ENCODE measurements around the gene PITPNB.

PITPNB gene

DNA sequence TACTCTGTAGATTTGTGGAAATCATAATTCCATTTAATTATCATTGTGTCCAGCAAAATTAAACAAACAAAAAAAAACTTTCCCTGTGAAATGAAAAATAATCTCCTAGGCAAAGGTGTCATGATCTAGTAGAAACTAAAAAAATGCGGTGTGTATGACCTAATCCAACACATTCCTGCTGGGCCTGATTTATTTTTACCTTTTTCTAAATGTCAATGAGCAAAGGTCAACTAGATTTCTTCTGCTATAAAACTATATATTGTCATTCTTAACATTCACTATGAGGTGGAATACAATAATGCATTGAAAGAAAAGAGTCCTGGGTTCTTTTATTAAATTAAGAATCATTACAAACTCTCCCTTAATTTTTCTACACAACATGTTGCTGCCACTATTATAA, 60.4 kb downstream of the PITPNB start:
- no peak for DNase-seq (ENCODE audit: low spot score)

DNA sequence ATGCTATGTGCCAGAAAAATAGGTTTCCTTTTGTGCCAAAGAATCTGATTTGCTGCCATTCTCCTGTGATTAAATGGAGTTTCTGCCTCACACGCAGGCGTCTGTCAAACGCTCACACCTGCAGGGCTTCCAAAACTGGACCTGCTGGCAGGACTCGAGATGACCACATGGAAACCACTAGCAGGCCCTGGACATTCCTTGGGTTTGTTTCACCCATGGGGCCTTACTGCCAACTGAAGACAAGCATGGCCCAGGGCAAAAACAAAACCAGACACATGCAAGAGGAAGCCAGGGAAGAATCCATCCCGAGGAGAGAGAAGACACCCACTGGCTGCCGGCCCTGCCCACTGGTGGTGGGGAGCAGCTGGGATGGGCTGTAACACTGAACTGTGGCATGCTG, 61.6 kb downstream of the PITPNB start:
- DNase-seq (ENCODE audit: low spot score): no peak

DNA sequence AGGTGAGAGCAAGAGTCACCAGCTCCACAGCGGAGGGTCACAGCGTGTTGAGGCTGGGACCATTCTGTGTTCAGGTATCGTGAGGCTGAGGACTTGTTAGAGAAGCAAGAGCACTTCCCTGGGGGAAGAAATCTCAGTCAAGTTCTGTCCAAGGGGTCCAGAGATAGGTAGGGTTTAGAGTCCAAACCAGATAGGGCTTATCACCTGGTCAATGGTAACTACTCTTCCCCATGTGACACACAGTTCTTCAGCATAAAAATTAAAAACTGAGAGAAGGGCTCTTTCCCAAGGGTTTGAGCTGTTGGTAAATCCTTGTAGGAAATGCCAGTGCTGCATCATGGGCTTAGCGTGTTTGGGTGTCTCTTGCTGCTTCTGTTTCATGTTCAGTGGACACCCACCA, 62.7 kb downstream of the PITPNB start:
- no peak for DNase-seq (ENCODE audit: low spot score)

DNA sequence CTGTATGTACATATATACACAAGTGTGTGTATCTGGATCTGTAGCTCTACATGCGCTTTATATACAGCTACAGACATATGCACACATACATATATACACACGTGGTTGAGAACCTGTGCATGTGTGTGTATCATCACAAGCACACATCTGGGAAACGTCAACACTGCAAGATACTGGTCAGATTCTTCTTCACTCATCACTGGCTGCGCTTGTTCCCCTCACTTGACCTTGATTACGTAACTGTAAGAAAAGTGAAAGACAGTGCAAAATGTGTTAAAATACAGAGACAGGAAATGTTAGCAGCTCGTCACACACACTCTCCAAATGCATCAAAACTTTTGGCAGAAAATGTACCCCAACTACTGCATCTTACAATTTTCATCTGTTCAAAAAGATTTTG, 65.6 kb downstream of the PITPNB start:
- no peak for DNase-seq (ENCODE audit: low spot score)

DNA sequence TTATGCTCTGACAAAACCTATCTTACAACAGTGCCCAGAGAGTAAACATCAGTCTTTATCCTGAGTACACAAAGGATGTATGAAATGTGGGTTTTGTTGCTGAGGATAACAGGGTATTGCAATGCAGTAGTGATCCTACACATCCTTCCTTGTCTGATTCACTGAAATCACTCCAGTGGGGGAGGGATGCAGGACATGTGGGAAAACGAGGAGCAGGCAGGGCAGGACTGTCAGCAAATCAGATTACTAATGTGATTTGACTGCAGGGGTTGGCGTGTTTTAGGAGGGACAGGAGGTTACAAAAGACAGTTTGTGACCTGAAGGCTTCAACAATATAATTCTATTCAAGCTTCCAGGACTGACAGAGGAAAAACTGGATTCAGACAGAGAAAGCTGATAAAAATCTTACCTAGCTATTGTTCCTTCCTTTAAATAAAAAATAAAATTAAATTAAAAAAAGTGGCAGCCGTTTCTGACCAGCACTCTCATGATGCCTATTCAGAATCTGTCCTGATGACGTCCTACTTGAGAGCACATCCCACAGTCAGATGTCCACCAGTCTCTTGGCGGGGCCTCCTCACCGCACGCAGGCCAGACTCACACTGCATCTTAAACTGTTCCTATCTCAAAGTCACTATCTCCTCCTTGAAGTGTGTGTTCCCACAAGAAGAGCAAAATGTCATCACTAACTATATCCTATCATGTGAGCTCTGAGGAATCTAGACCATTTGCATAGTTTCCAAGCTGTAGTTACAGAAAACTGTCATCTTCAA, 66.9 kb downstream of the PITPNB start:
- no peak for DNase-seq (ENCODE audit: low spot score)

DNA sequence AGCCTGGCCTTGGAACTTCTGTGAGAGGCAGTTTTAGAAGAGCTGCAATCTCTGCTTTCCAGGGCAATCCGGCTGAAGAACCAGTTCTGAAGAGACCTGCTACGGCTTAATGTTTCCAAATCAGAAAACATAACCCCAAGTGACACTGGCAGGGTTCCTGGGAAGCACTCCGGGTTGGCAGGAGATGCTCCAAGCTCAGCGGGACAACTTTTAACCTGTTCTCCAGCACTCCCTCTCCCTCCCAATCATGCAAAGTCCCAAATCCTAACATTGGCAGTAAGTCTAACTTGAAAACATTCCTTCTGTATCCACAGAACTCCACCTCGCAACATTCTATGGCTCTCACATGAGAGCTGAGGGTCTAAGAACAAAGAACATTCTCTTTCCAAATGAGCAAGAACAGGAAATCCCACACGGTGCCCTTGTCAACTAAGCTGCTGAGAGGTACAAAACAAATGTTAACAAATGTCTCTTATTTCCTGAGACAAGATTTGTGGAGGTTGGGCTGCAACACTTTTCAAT, 69.0 kb downstream of the PITPNB start:
- no peak for DNase-seq (ENCODE audit: low spot score)

DNA sequence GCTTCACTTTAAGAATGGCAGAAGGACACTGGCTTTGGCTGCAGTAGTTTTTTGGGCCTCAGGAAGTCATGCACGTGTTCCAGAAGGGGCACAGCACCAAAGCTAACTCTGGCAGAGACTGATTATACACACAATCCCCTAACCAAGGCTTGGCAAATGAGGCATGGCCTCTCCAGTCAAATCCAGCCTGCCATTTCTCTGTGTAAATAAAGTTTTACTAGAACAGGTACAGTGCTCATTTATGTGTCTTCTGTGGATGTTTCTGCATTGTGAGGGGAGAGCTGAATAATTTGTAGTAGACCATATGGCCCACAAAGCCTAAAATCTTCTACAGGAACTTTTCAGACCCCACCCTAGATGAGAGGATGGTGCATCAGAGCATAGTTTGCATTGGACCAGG, 71.1 kb downstream of the PITPNB start:
- no peak for DNase-seq (ENCODE audit: low spot score)

DNA sequence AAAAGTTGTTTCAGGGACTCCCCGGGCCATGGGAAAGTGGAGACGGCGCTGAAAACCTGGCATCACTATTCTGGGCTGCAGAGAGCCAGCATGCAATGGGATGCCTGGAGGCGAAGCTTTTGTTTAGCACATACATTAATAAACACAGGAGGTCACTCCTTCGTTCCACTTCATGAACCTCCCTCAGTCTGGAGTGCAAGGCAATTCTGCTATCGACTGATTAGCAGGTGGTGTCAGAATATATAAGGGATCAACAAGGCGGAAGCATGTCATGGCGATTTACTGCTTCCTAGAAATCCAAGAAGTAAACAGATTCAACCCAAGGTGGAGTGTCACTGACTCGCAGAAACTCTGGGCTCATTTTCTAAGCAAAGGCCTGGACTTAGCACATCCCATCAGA, 72.1 kb downstream of the PITPNB start:
- no peak for DNase-seq (ENCODE audit: low spot score)

DNA sequence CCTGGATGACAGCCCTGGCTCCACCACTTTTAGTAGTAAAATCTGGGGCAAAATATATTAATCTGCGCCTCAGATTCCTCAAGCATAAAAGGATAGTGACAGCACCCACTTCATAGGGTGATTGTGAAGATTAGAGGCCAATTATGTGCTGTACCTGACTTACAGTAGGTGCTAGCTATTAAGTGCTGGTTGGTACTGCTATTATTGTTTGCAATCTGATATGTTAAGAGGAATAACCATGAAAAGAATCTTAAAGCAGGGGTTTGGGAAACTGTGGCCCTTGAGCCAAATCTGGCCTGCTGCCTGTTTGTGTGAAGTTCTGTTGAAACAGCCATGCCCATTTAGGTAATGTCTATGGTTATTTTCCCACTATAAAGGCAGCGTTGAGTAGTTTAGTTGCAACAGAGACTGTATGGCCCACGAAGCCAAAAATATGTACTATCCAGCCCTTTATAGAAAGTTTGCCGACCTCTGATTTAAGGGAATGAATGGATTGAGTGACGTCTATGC, 72.8 kb downstream of the PITPNB start:
- DNase-seq (ENCODE audit: low spot score): no peak

DNA sequence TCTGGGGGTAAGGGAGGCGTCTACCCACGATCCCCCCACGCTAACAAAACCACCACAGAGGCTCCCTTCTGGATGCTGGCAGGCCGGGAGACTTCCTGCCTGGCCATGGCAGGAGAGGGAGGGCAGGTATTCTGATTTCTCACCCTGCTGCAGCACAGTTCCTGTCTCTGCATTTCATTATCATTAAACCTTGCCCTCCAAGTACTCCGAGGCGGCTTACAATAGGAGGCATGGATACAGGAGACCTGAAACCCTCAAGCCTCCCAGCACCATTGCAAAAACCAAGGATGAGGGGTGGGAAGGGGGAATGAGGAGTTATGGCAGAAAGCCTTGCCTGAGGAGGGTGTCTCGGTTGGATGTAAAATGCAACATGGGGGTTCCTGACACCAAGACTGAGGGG, 73.4 kb downstream of the PITPNB start:
- DNase-seq (ENCODE audit: low spot score): no peak

DNA sequence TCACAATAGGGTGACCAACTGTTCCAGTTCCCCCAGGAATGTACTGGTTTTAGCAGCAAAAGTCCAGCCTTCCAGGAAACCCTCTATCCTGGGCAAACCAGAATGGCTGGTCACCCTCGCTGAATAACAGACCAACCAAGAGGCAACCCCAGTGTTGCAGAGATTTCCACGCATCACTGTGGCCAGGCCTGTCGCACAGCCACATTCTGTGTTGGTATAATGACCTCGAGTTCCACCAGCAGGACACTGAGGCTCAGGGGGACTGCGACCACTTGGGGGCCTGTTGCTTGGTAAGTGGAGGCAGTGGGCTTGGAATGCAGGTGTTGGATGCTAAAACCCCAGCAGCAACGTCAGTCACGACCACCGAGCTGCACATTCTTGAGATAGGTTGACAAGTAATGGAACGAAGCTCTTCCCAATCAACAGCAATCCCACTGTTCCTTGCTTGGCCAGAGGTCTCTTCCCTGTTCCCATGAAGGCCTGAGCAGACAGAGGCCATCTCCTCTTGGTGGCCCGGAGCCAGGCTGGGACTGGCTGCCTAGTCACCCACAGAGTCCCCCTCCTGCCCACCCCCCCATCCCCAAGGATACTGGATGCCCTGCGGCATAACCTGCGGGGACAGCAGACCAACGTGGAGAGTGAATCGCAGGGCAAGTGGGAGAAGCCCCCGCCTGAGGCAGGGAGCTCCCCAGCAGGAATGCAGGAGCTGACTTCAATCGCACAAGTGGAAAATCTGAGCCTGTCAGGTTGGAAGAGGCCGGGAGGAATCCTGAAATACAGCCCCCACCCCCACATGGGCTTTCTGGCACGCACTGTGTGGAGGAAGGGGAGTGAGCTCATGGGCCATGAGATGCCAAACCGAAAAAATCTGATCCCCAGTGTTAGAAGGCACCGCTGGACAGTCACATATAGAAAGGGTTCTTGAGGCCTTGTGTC, 74.1 kb downstream of the PITPNB start:
- DNase-seq (ENCODE audit: low spot score): no peak

DNA sequence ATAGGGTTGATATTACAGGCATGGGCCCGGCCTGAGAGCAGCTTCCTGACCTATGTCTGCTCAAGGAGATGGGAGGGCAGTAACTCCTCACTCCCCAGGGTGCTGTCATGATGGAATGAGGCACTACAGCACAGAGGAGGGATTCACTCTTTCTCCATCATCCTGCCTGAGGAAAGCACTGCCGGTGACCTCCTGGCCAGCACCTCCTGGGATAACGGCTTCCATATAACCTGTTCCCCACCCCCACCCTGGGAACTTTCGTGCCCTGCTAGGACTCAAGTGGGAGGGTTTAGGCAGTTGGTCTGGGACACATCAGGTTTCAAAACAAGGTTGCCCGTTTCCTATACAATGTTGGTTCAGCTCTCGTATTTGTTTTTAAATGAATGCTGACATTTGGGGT, 74.8 kb downstream of the PITPNB start:
- no peak for DNase-seq (ENCODE audit: low spot score)

DNA sequence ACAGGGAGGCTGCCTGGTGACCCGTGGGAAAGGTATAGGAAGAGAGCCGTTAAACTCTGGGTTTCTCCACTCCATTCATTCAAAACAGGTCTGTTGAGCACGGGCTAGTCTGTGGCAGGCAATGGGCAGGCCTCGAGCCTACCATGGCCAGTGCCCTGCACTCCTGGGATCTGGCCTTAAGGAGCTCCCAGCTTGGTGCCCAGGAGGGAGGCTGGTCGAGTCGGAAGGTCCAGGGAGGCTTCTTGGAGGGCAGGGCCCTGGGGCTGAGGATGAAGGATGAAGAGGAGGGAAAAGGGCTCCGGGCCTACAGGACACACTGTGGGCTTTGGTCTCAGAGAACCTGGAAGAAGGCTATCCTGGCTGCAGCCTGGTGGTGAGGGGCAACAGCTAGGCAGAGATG, 75.6 kb downstream of the PITPNB start:
- DNase-seq (ENCODE audit: low spot score): no peak

DNA sequence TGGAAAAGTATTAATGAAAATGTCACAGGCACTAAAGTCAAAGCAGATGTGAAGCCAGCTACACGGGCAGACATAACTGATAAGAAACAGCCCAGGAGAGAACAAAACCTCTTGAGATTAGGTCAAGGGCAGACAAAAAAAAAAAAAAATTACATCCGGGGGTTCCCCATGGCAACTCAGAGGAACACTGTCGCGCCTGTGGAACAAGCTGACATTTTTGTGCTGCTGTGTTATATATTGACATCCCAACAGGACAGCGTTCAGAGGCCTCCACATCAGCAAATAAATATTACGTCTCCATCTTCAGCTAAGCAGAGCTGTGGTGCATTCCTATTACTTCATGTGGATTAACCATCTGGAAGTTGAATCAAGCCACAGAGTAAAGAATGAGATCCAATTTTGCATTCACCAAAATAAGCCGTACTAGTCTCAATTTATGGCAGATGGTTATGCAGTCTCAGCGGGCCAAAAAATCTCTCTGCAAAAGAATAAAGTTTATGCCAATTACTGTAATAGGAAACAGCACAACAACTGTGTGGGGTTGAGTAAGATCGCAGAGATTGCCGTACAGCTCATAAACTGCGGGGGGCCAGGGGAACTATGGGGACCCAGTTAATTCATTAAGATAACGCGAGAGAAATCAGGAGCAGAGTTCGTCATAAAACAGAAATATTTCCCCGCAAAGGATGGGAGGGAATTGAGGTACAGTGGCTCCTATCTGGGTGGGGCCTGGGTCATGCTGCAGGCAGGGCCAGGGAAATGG, 76.2 kb downstream of the PITPNB start:
- DNase-seq (ENCODE audit: low spot score): no peak

DNA sequence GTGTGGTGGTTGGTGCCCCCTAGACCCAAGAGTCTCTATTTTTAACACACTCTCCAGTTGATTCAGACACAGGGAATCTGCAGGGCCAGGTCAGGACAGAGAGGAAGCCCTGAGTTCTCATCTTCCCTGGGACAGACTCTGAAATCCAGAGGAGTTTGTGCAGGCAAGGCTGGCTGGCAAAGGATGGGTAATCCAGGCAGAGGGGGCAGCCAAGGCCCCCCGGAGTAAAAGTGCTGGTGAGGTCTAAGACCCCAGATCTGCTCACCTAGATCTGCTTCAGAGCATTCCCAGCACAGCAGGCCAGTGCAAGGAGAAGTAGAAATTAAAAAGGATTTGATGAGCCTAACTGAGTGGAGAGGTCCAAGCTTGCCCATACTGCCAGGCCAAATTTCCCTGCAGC, 76.9 kb downstream of the PITPNB start:
- DNase-seq (ENCODE audit: low spot score): no peak

DNA sequence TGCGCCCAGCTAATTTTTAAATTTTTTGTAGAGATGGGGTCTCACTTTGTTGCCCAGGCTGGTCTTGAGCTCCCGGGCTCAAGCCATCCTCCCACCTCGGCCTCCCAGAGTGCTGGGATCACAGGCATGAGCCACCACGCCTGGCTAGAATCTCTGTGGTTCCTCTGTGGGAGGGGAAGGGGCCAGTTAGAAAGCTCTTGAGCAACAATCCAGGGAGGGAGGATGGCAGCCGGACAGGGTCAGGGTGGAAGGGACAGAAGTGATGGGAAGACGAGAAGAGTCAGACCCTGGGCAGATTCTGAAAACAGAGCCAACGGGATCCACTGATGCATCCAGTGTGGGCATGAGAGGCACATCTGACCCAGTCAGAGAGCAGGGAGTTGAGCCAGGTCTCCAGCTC, 78.6 kb downstream of the PITPNB start:
- no peak for DNase-seq (ENCODE audit: low spot score)

DNA sequence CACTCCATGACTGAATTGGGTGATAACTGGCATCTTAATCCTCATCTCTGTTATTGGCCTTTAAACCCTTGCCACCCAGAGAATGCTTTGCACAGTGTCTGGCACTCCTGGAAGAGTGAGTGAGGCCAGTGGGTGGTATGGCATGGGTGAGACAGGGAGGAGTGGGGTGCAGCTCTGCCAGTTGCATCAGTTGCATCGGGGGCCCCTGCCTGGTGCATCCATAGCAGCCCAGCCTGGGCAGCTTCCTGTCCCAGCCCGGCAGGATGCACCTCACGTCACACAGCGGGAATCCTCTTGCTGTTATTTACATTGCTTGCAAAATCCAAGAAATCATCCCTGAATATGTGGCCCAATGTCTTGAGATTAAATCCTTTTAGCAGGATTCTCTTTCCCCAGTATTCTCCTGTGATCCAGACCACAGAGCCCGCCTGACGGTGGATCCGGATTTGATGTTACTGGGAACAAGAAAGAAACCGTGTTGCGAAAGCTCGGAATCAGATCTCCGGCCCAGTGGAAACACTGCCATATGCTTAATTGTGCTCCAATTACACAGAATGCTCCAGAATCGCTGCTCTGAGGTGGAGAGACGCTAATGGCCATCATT, 79.9 kb downstream of the PITPNB start:
- DNase-seq (ENCODE audit: low spot score): no peak

DNA sequence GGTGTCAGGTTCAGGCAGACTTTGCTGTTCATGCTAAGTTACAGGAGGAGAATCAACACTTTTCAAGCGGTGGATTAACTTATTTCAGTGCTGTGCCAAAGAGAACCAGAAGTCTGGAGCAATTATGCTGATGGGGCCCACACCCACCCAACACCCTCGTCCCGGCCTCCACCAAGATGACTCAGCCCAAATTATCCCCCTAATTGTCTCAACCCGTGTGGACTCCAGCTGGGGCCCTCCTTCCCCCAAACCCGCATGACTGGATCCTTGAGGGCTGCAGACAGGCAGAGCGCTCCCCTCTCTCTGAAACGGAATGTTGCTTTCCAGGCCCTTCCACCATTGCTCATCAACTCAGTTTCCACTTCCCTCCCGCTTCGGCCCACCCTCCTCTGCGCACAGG, 82.9 kb downstream of the PITPNB start:
- DNase-seq (ENCODE audit: low spot score): no peak

DNA sequence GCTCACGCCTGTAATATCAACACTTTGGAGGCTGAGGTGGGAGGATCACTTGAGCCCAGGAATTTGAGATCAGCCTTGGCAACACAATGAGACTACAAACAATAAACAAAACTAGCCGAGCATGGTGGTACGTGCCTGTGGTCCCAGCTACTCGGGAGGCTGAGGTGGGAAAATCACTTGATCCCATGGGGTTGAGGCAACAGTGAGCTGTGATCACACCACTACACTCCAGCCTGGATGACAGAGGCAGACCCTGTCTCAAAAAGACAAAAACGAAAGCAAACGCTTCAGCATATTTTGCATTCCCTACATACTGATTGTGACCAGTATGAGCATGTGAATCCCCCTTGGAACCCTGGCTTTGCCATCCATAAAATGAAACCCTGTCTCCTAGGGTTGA, 83.6 kb downstream of the PITPNB start:
- DNase-seq (ENCODE audit: low spot score): no peak

DNA sequence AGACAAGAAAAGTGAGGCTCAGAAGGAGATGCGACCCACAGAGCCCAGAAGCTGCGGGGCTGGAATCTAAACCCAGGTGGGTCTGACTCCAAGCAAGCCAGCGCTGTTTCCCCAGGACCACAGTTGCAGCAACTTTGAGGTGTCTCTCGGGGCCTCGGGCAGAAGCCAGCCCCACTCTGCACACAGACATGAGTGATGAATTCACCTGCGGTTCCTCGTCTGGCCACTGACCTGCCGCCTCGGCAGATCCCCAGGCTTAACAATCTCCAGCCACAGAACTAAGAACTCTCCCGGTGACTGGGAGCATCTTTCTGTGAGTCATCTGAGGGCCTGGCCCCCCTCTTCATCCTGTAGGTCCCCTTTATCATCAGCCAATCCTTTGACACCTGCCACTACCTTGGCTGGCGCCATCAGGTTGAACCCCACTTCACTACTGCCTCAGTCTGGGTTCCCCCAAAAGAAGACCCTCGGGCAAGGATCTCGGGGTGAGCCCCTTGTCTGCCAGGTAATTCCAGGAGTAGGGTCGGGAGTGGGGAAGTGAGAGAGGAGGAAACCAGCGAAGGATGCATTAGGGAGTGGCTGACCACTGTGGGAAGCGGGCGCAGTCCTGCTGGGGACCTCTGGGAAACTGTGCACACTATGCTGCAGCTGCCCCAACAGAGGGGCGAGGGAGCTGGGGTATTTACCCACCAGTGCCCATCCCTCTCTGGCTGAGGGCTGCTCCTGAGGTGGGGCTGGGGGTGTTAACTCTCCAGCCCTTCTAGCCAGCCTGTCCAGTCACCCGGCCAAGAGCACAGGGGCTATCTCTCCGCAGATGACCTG, 84.5 kb downstream of the PITPNB start:
- no peak for DNase-seq (ENCODE audit: low spot score)

DNA sequence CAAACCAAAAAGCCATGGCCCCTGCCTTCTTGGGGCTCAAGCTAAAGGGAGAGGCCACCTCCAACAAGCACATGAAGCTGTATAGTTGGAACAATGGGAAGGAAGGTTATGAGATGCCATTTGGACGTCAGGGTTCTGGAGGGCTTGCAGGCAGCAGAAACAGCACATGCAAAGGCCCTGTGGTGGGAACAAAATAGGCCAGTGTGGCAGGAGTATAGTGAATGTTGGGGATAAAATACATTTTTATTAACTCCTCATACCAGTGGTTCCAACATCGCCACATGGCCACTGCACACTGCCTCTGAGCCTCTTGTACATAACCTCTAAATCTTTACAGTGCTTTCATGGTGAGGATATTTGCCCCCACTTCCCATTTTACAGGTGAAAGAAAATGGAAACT, 85.3 kb downstream of the PITPNB start:
- no peak for DNase-seq (ENCODE audit: low spot score)

Measured in CD4-positive, alpha-beta T cell treated with Interleukin-15 for 4 hours (primary cell).